Measurements from ENCODE around the gene TBC1D22A.

Gene TBC1D22A

GRCh38 chr22:47121791-47122190 lies 359.3 kb downstream of the TBC1D22A start (continued):
- TF ChIP-seq ZNF565 (CRISPR knock-in tag; conservative IDR thresholded peaks at IDR 0.05; ENCODE audit: low read depth): no peak

- TF ChIP-seq PPARA (CRISPR knock-in tag; IDR thresholded peaks at IDR 0.05; ENCODE audit: borderline replicate concordance) (no peak), RARB (CRISPR knock-in tag; IDR thresholded peaks at IDR 0.05) (no peak), ZC3H10 (CRISPR knock-in tag; IDR thresholded peaks at IDR 0.05) (no peak), OSR1 (CRISPR knock-in tag; IDR thresholded peaks at IDR 0.05) (no peak), ZFP30 (CRISPR knock-in tag; IDR thresholded peaks at IDR 0.05) (no peak), ZNF70 (CRISPR knock-in tag; IDR thresholded peaks at IDR 0.05) (no peak), BACH2 (CRISPR knock-in tag; IDR thresholded peaks at IDR 0.05; ENCODE audit: borderline replicate concordance) (no peak), ZFP3 (CRISPR knock-in tag; IDR thresholded peaks at IDR 0.05) (no peak), CREB5 (CRISPR knock-in tag; IDR thresholded peaks at IDR 0.05; ENCODE audit: low read depth) (no peak), ARNTL (CRISPR knock-in tag; IDR thresholded peaks at IDR 0.05; ENCODE audit: borderline replicate concordance, low read depth) (no peak)
- ATAC-seq: no peak
Observed at GRCh38 chr22:47122441-47123000, 360.1 kb downstream of the TBC1D22A start.

- TF ChIP-seq TCF4 (CRISPR knock-in tag; IDR thresholded peaks at IDR 0.05; ENCODE audit: borderline replicate concordance): no peak
- no peak for TF ChIP-seq ZNF8 (CRISPR knock-in tag; IDR thresholded peaks at IDR 0.05)
- no peak for TF ChIP-seq TOX (CRISPR knock-in tag; IDR thresholded peaks at IDR 0.05; ENCODE audit: borderline replicate concordance)
- TF ChIP-seq CSDC2 (CRISPR knock-in tag; IDR thresholded peaks at IDR 0.05): no peak
- no peak for TF ChIP-seq RARB (CRISPR knock-in tag; IDR thresholded peaks at IDR 0.05)
- no peak for TF ChIP-seq GLIS3 (CRISPR knock-in tag; IDR thresholded peaks at IDR 0.05)
- TF ChIP-seq ZC3H10 (CRISPR knock-in tag; IDR thresholded peaks at IDR 0.05): no peak
- TF ChIP-seq ESRRG (CRISPR knock-in tag; IDR thresholded peaks at IDR 0.05): no peak
- no peak for TF ChIP-seq CSRNP3 (CRISPR knock-in tag; IDR thresholded peaks at IDR 0.05)
- TF ChIP-seq ZNF565 (CRISPR knock-in tag; conservative IDR thresholded peaks at IDR 0.05; ENCODE audit: low read depth): no peak
- TF ChIP-seq OSR1 (CRISPR knock-in tag; IDR thresholded peaks at IDR 0.05): no peak
- no peak for TF ChIP-seq ZFP30 (CRISPR knock-in tag; IDR thresholded peaks at IDR 0.05)
- no peak for TF ChIP-seq TSHZ2 (CRISPR knock-in tag; IDR thresholded peaks at IDR 0.05)
- no peak for ATAC-seq
Observed at GRCh38 chr22:47123006-47123826, 360.8 kb downstream of the TBC1D22A start.

GRCh38 chr22:47123827-47124442 lies 361.5 kb downstream of the TBC1D22A start:
- ATAC-seq: no peak
- no peak for TF ChIP-seq CSRNP3 (CRISPR knock-in tag; IDR thresholded peaks at IDR 0.05)
- TF ChIP-seq CSDC2 (CRISPR knock-in tag; IDR thresholded peaks at IDR 0.05): no peak
- no peak for TF ChIP-seq PATZ1 (CRISPR knock-in tag; IDR thresholded peaks at IDR 0.05; ENCODE audit: borderline replicate concordance)
- no peak for TF ChIP-seq ZNF565 (CRISPR knock-in tag; conservative IDR thresholded peaks at IDR 0.05; ENCODE audit: low read depth)
- TF ChIP-seq TSHZ2 (CRISPR knock-in tag; IDR thresholded peaks at IDR 0.05): no peak
- no peak for TF ChIP-seq ESRRG (CRISPR knock-in tag; IDR thresholded peaks at IDR 0.05)
- TF ChIP-seq CREB5 (CRISPR knock-in tag; IDR thresholded peaks at IDR 0.05; ENCODE audit: low read depth): no peak
- TF ChIP-seq BACH2 (CRISPR knock-in tag; IDR thresholded peaks at IDR 0.05; ENCODE audit: borderline replicate concordance): no peak
